Bone marrow (tissue), 2 donors: Measurements from ENCODE around the gene LIMS2.

Experiments
- DNase-seq, 2 donors: peaks; one replicate each; lab custom pipeline; 2025; lab: John Stamatoyannopoulos, UW

Gene LIMS2

GRCh38 chr2:127634626-127635379, 40.5 kb downstream of the LIMS2 start:
- no peak for DNase-seq

GRCh38 chr2:127634066-127634617, 41.2 kb downstream of the LIMS2 start:
- no peak for DNase-seq

GRCh38 chr2:127633556-127634065, 41.7 kb downstream of the LIMS2 start:
- no peak for DNase-seq

GRCh38 chr2:127632592-127633489, 42.5 kb downstream of the LIMS2 start:
- no peak for DNase-seq

- DNase-seq, result no peak
Measured at GRCh38 chr2:127631997-127632581, 43.2 kb downstream of the LIMS2 start.

GRCh38 chr2:127631541-127631996, 43.8 kb downstream of the LIMS2 start:
- DNase-seq, result no peak

GRCh38 chr2:127630864-127631540, 44.3 kb downstream of the LIMS2 start:
- DNase-seq, result no peak

GRCh38 chr2:127630096-127630863, 45.0 kb downstream of the LIMS2 start:
- DNase-seq, result no peak

- DNase-seq, result no peak
Measured at GRCh38 chr2:127629637-127630036, 45.7 kb downstream of the LIMS2 start.

GRCh38 chr2:127628767-127629614, 46.3 kb downstream of the LIMS2 start:
- no peak for DNase-seq

- DNase-seq, result no peak
Measured at GRCh38 chr2:127627740-127628571, 47.4 kb downstream of the LIMS2 start.

- DNase-seq, result no peak
Measured at GRCh38 chr2:127626917-127627739, 48.2 kb downstream of the LIMS2 start.

- no peak for DNase-seq
Measured at GRCh38 chr2:127626175-127626574, 49.2 kb downstream of the LIMS2 start.

GRCh38 chr2:127625572-127625951, 49.8 kb downstream of the LIMS2 start:
- DNase-seq, result no peak

GRCh38 chr2:127624756-127625571, 50.4 kb downstream of the LIMS2 start:
- no peak for DNase-seq

GRCh38 chr2:127624320-127624755, 51.0 kb downstream of the LIMS2 start:
- DNase-seq, result no peak
